Neutrophil (primary cell): ENCODE data around the gene FOXC2.

Source experiments
- H3K27ac ChIP-seq: fragments of 200-600 bp; sonication (generic); 2 replicates; pipeline ENCODE4 v1.5.1; 2016; ENCODE audit warnings: mild to moderate bottlenecking, moderate library complexity
- H3K27me3 ChIP-seq: fragments of 200-600 bp; sonication (generic); 2 replicates; pipeline ENCODE4 v1.6.0; 2016; ENCODE audit warnings: mild to moderate bottlenecking
- H3K36me3 ChIP-seq: fragments of 200-600 bp; sonication (generic); 2 replicates; pipeline ENCODE4 v1.5.1; 2017
- H3K4me1 ChIP-seq, 2 experiments: fragments of 200-600 bp in 1 of 2; sonication (generic) in 1 of 2; 1 replicate in 1 of 2; 2 replicates in 1 of 2; pipeline versions ENCODE4 v1.5.1 to v1.6.1; 2013 to 2016; ENCODE audit warnings: low read depth in 1 of 2, low read length in 1 of 2, mild to moderate bottlenecking in 1 of 2, moderate library complexity in 1 of 2; ENCODE audit not compliant: control insufficient read depth in 1 of 2, insufficient read depth in 1 of 2
- H3K4me3 ChIP-seq, 2 experiments: fragments of 200-600 bp in 1 of 2; sonication (generic) in 1 of 2; 1 replicate in 1 of 2; 2 replicates in 1 of 2; pipeline ENCODE4 v1.5.1; 2013 to 2016; ENCODE audit warnings: low read depth in 1 of 2, low read length in 1 of 2, mild to moderate bottlenecking in 1 of 2, moderate library complexity in 1 of 2
- H3K9me3 ChIP-seq: fragments of 200-600 bp; sonication (generic); 2 replicates; pipeline ENCODE4 v1.5.1; 2016
- CTCF ChIP-seq: fragments of 200-600 bp; sonication (generic); IDR thresholded peaks from 2 replicates; pipeline ENCODE4 v1.5.1; 2016; ENCODE audit warnings: antibody characterized with exemption

Gene FOXC2

GRCh38 chr16:86608301-86608747 is 41.7 kb downstream of the FOXC2 start:
- no peaks in the 10 kb centered on the region for H3K4me1 ChIP-seq
- no peaks in the 10 kb centered on the region for H3K36me3 ChIP-seq
- peaks cover 35% of the 10 kb centered on the region for H3K27me3 ChIP-seq
- H3K27ac ChIP-seq = no peak overlapping the region
- H3K9me3 ChIP-seq = no peaks in the 10 kb centered on the region
- no peak overlapping the region for H3K4me3 ChIP-seq
- TF ChIP-seq CTCF = no peak

DNA sequence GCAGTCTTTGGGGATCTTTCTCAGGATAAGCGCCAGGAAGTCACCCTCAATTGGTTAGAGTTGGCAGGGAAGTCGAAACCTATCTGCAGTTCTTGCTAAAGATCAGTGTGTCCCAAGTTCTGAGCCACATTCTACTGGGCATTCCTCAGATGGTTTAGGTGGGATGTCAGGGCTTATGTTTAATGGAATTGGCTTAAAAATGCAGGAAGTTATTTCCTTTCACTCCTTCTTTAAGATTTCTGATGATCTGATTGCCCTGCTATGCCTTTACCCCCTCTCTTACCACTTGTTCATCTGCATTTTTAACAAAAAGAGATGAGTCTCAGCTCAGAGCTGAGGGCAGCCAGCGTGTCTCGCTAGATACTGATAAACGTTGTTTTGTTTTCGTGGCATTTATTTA is 42.5 kb downstream of the FOXC2 start:
- no peaks in the 10 kb centered on the region for H3K4me1 ChIP-seq
- no peak overlapping the region for H3K27ac ChIP-seq
- H3K4me3 ChIP-seq = no peak overlapping the region
- no peaks in the 10 kb centered on the region for H3K36me3 ChIP-seq
- H3K27me3 ChIP-seq = peaks cover 32% of the 10 kb centered on the region
- TF ChIP-seq CTCF = no peak
- H3K9me3 ChIP-seq = no peaks in the 10 kb centered on the region

DNA sequence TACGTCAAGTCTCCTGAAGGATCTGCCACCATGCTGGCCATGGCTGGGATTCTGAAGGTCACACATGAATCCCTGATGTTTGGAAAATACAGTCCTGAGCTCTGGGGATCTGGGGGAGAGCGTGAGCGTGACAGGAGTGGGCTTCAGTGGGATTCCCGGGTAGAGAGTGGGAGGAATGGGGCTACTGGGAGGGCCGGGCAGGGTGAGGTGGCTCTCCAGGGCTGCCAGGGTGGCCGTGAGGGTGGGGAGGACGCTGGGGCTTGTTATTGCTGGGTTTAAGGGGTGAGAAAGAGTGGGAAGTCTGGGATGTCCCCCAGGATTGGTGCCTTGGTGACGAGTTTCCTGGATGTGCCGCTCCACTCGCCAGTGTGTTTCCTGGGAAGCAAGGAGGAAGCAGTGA is 43.0 kb downstream of the FOXC2 start:
- TF ChIP-seq CTCF = no peak
- Histone ChIP-seq H3K4me3 (no peak overlapping the region), H3K27me3 (peaks cover 27% of the 10 kb centered on the region), H3K4me1 (no peaks in the 10 kb centered on the region), H3K9me3 (no peaks in the 10 kb centered on the region), H3K27ac (no peak overlapping the region), H3K36me3 (no peaks in the 10 kb centered on the region)

DNA sequence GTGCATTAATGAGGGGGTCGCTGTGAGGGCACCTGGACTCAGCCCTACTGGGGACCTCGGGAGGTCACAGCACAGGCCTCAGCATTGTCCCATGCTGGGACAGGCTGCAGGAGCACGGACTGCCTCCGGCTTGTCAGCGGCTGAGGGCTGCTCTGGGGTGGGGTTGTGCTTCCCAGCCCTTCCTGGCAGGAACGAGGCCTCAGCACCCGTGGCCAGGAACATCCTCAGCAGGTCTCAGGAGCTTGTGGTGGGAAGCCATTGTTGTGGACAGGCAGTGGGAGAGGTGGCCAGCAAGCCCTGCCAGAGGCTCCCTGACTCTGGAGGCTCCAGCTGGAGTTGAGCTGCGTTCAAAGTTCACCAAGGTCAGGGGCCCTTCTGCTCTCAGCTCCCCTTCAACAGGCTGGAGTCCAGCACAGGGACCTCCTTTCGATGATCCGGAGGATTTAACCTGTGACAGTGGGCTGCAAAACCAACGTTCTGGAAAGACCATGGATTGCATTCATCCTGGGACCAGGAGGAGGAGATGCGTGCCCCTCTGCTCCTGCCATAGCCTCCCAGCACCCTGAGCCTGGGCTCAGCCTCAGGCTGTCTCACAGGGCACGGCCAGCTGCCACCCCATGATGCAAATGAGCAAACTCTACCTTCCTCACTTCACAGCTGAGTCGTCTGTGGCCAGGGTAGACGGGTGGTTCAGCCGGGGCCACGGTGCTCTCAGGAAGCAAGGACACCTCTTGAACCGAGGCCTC is 44.3 kb downstream of the FOXC2 start:
- Histone ChIP-seq H3K4me3 (no peak overlapping the region), H3K27ac (no peak overlapping the region)
- no peak for TF ChIP-seq CTCF

DNA sequence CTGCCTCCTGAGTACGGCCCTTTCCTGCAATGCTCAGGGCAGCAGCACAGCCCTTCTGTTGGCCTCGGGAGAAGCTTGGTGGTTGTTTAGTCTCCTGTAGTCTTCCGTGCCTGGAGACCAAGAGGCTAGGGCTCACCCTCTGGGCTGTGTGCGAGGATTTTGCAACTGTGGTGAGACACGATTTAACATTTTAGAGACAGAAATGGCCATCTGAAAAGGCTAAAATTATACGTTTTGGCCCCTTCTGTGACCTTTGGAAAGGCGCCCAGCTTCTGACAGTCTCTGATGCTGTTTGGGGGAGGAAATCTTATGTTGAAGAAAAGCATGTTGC is 44.9 kb downstream of the FOXC2 start:
- no peak for TF ChIP-seq CTCF
- Histone ChIP-seq H3K4me1 (no peaks in the 10 kb centered on the region), H3K9me3 (no peaks in the 10 kb centered on the region), H3K36me3 (no peaks in the 10 kb centered on the region), H3K4me3 (no peak overlapping the region), H3K27me3 (peaks cover 22% of the 10 kb centered on the region), H3K27ac (no peak overlapping the region)

More for the DNA sequence above, 44.3 kb downstream of the FOXC2 start:
- no peaks in the 10 kb centered on the region for H3K36me3 ChIP-seq
- H3K9me3 ChIP-seq = no peaks in the 10 kb centered on the region
- H3K27me3 ChIP-seq = peaks cover 22% of the 10 kb centered on the region
- H3K4me1 ChIP-seq = no peaks in the 10 kb centered on the region
